A549 (cell line): Measurements from ENCODE around the gene POP7. TPM values are rescaled to one million over a fixed set of nuclear protein-coding genes. Genes with fewer than 3 reads are reported as not detected.

Experiments
- ATAC-seq, 2 experiments: fragments of 200-7000 bp in 1 of 2; fragments of >200 bp in 1 of 2; cut with Nextera tagmentation in 1 of 2; cut with Tn5 transposase in 1 of 2; 3 replicates each; pipeline versions ENCODE4 v1.8.0 to v1.9.1; 2018 to 2020; ENCODE audit warnings: mild to moderate bottlenecking in 1 of 2, moderate library complexity in 1 of 2
- CTCF ChIA-PET: fragments of 300-600 bp; sonication (Branson Sonifier 250); formaldehyde crosslinking; extraction: SDS; loops from one replicate; lab custom pipeline; 2021; ENCODE audit warnings: antibody characterized with exemption, inconsistent platforms; lab: Yijun Ruan, JAX
- POLR2A ChIA-PET: fragments of 350-600 bp; formaldehyde crosslinking; extraction: SDS; loops from one replicate; lab custom pipeline; 2021; ENCODE audit warnings: antibody characterized with exemption, inconsistent platforms; lab: Yijun Ruan, JAX
- DNase-seq, 2 experiments: peaks; one replicate each; pipeline versions ENCODE4 v3.0.0 to v3.0.0-alpha.2; 2011 to 2016; ENCODE audit warnings: low read depth in 1 of 2, low spot score in 1 of 2
- FAIRE-seq: peaks from 2 replicates; lab custom pipeline; 2011; peaks lifted over from hg19 to GRCh38; lab: Jason Lieb, UNC
- H3K27ac ChIP-seq, 2 experiments: fragments of >200 bp; sonication (Bioruptor Twin); formaldehyde crosslinking; 3 replicates each; pipeline ENCODE4 v1.5.1; 2016 to 2017
- H3K4me1 ChIP-seq: fragments of >200 bp; sonication (Bioruptor Twin); formaldehyde crosslinking; 3 replicates; pipeline ENCODE4 v1.6.1; 2016
- H3K4me2 ChIP-seq: fragments of >200 bp; sonication (Bioruptor Twin); formaldehyde crosslinking; 3 replicates; pipeline ENCODE4 v1.6.1; 2016
- H3K4me3 ChIP-seq: fragments of >200 bp; sonication (Bioruptor Twin); formaldehyde crosslinking; 3 replicates; pipeline ENCODE4 v1.5.1; 2016
- H3K9me3 ChIP-seq: fragments of >200 bp; sonication (Bioruptor Twin); formaldehyde crosslinking; 3 replicates; pipeline ENCODE4 v1.6.1; 2016
- BHLHE40 ChIP-seq: IDR thresholded peaks from 2 replicates; pipeline ENCODE4 v1.6.1; 2012; ENCODE audit warnings: low read depth, low read length, inconsistent platforms
- CBX2 ChIP-seq: fragments of 200-600 bp; sonication (generic); IDR thresholded peaks from 2 replicates; pipeline ENCODE4 v1.6.1; 2016; ENCODE audit warnings: low read depth, mild to moderate bottlenecking, borderline replicate concordance
- CBX8 ChIP-seq: fragments of 200-600 bp; sonication (generic); IDR thresholded peaks from 2 replicates; pipeline ENCODE4 v1.6.1; 2016
- CHD2 ChIP-seq: fragments of 150-350 bp; IDR thresholded peaks from 2 replicates; pipeline ENCODE4 v1.6.1; 2014; ENCODE audit warnings: low read length; ENCODE audit not compliant: partially characterized antibody
- CHD4 ChIP-seq: fragments of 200-600 bp; sonication (generic); IDR thresholded peaks from 2 replicates; pipeline ENCODE4 v1.6.1; 2016; ENCODE audit warnings: antibody characterized with exemption, mild to moderate bottlenecking, borderline replicate concordance
- FOSB ChIP-seq: fragments of 250-450 bp; sonication (Bioruptor Pico); IDR thresholded peaks from 2 replicates; pipeline ENCODE4 v1.5.0; 2020; ENCODE audit warnings: mild to moderate bottlenecking, moderate library complexity
- HOXA7 ChIP-seq: fragments of 250-450 bp; sonication (Bioruptor Pico); IDR thresholded peaks from 2 replicates; pipeline ENCODE4 v1.5.0; 2020; ENCODE audit warnings: mild to moderate bottlenecking, moderate library complexity
- MYC ChIP-seq: IDR thresholded peaks from 2 replicates; pipeline ENCODE4 v1.6.1; 2012; ENCODE audit warnings: mild to moderate bottlenecking, inconsistent platforms, low read length, improper control_type of control experiment, borderline replicate concordance
- NPAS2 ChIP-seq: fragments of 250-450 bp; sonication (Bioruptor Pico); IDR thresholded peaks from 2 replicates; pipeline ENCODE4 v1.8.0; 2022; ENCODE audit warnings: mild to moderate bottlenecking, moderate library complexity, borderline replicate concordance
- PBX3 ChIP-seq: IDR thresholded peaks from 2 replicates; pipeline ENCODE4 v1.6.1; 2012
- PHF8 ChIP-seq: fragments of 200-600 bp; sonication (generic); IDR thresholded peaks from 2 replicates; pipeline ENCODE4 v1.6.1; 2016; ENCODE audit warnings: low read depth, mild to moderate bottlenecking, antibody characterized with exemption, moderate library complexity, borderline replicate concordance
- POLR2A ChIP-seq: IDR thresholded peaks from 2 replicates; pipeline ENCODE4 v1.6.1; 2012; ENCODE audit warnings: mild to moderate bottlenecking, low read length
- POLR2AphosphoS2 ChIP-seq: conservative IDR thresholded peaks from 2 replicates; pipeline ENCODE4 v1.6.1; 2012; ENCODE audit warnings: low read length, improper control_type of control experiment, inconsistent platforms
- RAD21 ChIP-seq, 2 experiments: fragments of >200 bp in 1 of 2; sonication (Bioruptor Twin) in 1 of 2; formaldehyde crosslinking in 1 of 2; IDR thresholded peaks in 1 of 2; conservative IDR thresholded peaks in 1 of 2; 2 replicates in 1 of 2; 3 replicates in 1 of 2; pipeline ENCODE4 v1.6.1; 2012 to 2018; ENCODE audit warnings: inconsistent platforms in 1 of 2
- RARB ChIP-seq: fragments of 250-450 bp; sonication (Bioruptor Pico); IDR thresholded peaks from 2 replicates; pipeline ENCODE4 v1.8.0; 2021; ENCODE audit warnings: mild to moderate bottlenecking, moderate library complexity
- RCOR1 ChIP-seq: fragments of 150-350 bp; IDR thresholded peaks from 2 replicates; pipeline ENCODE4 v1.6.1; 2014; ENCODE audit warnings: antibody characterized with exemption, low read length, low read depth
- REST ChIP-seq: fragments of 200-600 bp; sonication (generic); IDR thresholded peaks from 2 replicates; pipeline ENCODE4 v1.6.1; 2016; ENCODE audit warnings: antibody characterized with exemption, mild to moderate bottlenecking, moderate library complexity
- RNF2 ChIP-seq: fragments of 200-600 bp; sonication (generic); IDR thresholded peaks from 2 replicates; pipeline ENCODE4 v1.6.1; 2016; ENCODE audit warnings: low read depth, mild to moderate bottlenecking, antibody characterized with exemption, moderate library complexity, borderline replicate concordance
- USF2 ChIP-seq: fragments of 450-650 bp; IDR thresholded peaks from 2 replicates; pipeline ENCODE4 v1.6.1; 2014; ENCODE audit warnings: antibody characterized with exemption
- ZFP36 ChIP-seq: fragments of 450-650 bp; IDR thresholded peaks from 2 replicates; pipeline ENCODE4 v1.6.1; 2014; ENCODE audit warnings: borderline replicate concordance; ENCODE audit not compliant: partially characterized antibody
- ZNF302 ChIP-seq: fragments of 250-450 bp; sonication (Bioruptor Pico); IDR thresholded peaks from 2 replicates; pipeline ENCODE4 v1.9.0; 2021; ENCODE audit warnings: inconsistent platforms, mild to moderate bottlenecking, moderate library complexity
- WGBS: methylation state at CpG from one replicate; pipeline ENCODE4 v1.1.6; 2017; ENCODE audit errors: missing lambda C conversion rate; 5-methylcytosine and 5-hydroxymethylcytosine counted together
- polyA plus RNA-seq, 4 experiments: library from polyadenylated mRNA; depleted of rRNA in 3 of 4; stranded (reverse); fragments of >200 nt; fragmentation: RNase III in 1 of 4; extraction: RNeasy Plus Mini Kit Qiagen cat#74134 plus additional on column Dnase treatment in 1 of 4; gene quantifications; 2 replicates in 3 of 4; 3 replicates in 1 of 4; pipeline ENCODE4 v1.2.3, GENCODE V29; 2011 to 2017
- TF ChIP-seq, protein P1 (sequence below): fragments of 250-450 bp; sonication (Bioruptor Pico); IDR thresholded peaks from 2 replicates; pipeline ENCODE4 v1.5.0; 2020; ENCODE audit warnings: low read depth, mild to moderate bottlenecking, moderate library complexity
- TF ChIP-seq, protein P2 (sequence below): fragments of >200 bp; sonication (Bioruptor Twin); formaldehyde crosslinking; IDR thresholded peaks from 3 replicates; pipeline ENCODE4 v1.6.1; 2016

The POP7 gene
- polyA plus RNA-seq, 2 of the 4 experiments (the other 2 are of a cell fraction) = 29.5 to 77.4 TPM

DNA sequence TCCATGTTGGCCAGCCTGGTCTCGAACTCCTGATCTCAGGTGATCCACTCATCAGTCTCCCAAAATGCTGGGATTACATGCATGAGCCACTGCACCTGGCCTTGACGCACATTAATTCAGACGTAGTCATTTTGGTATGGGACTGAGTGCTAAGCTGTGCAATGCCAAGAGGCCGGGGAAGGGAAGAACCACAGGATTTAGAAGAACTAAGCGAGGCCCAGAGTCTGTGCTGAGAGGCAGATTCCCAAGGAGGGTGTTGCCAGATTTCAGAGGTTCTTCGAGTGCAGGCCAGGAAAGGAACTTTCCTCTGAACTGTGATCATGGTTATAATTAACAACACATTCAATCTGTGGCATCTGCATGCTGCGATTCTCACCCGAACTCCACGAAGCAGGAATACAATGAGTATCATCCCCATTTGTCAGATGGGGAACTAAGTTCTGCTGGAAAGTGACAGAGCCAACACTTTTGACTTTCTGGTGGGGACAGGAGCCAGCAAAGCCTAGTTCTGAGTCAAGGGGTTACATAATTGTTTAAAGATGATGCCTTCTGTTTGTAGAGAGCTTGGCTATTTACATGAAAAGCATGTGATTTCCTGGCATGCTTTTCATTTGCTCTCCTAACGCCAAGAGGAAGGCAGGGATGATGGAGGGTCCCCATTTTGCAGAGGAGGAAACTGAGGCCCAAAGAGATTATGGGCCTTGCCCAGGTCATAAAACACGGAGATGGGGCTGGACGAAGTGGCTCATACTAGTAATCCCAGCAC is 21.3 kb downstream of the POP7 start:
- ATAC-seq = no peak
- POLR2A ChIA-PET = no interaction called here

DNA sequence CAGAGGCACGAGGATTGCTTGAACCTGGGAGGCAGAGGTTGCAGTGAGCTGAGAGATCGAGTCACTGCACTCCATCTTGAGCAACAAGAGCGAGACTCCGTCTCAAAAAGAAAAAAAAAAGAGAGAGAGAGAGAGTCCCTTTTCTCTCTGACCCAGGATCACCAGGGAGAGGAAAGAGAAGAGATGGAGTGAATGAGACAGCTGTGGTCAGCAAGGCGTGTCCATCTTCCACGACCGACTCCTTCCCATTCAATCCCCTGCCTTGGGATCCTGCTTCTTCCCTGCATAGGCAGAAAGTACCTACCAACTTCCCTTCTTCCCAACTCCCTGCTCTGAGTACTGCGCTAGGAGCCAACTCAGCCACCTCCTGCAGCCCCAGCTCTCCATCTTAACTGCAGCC is 22.3 kb downstream of the POP7 start:
- CTCF ChIA-PET = interaction anchor here (1.1 to 19.8 kb wide), 8 partner anchors 9 to 167 kb away, joined by 3 to 280 read pairs (median 4); partner anchors contain the start of genes ACHE, POP7 and SLC12A9
- POLR2A ChIA-PET = no interaction called here
- Histone ChIP-seq H3K9me3 (no peaks in the 10 kb centered on the region), H3K4me3 (no peak overlapping the region), H3K4me2 (no peak overlapping the region), H3K4me1 (peaks cover 23% of the 10 kb centered on the region), H3K27ac (no peak overlapping the region)
- ATAC-seq = no peak
- TF ChIP-seq CBX8 (no peak), USF2 (no peak), MYC (no peak), CBX2 (no peak), CHD4 (no peak), ZFP36 (no peak), POLR2AphosphoS2 (no peak), RARB (no peak), POLR2A (no peak), HOXA7 (CRISPR knock-in tag) (no peak), BHLHE40 (no peak), PBX3 (no peak), CHD2 (no peak)
- TF ChIP-seq, protein P1, sequence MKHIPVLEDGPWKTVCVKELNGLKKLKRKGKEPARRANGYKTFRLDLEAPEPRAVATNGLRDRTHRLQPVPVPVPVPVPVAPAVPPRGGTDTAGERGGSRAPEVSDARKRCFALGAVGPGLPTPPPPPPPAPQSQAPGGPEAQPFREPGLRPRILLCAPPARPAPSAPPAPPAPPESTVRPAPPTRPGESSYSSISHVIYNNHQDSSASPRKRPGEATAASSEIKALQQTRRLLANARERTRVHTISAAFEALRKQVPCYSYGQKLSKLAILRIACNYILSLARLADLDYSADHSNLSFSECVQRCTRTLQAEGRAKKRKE (CRISPR knock-in tag) = no peak
- no peak for DNase-seq
- 67% methylated on average over 8 of the region's 8 CpGs for WGBS
- no peak for FAIRE-seq

More for the DNA sequence above, 21.3 kb downstream of the POP7 start:
- no peak for DNase-seq
- H3K4me1 ChIP-seq = peaks cover 23% of the 10 kb centered on the region
- H3K4me2 ChIP-seq = peak overlapping the region; percentile 22; the same call in 1 of the 3 replicates
- CTCF ChIA-PET = interaction anchor here (0.6 to 19.8 kb wide), 8 partner anchors 12 to 258 kb away, joined by 4 to 280 read pairs (median 16); partner anchors contain the start of genes POP7 and SLC12A9
- H3K9me3 ChIP-seq = no peaks in the 10 kb centered on the region
- TF ChIP-seq FOSB (CRISPR knock-in tag) = no peak
- no peak for TF ChIP-seq ZNF302
- TF ChIP-seq, protein P2, sequence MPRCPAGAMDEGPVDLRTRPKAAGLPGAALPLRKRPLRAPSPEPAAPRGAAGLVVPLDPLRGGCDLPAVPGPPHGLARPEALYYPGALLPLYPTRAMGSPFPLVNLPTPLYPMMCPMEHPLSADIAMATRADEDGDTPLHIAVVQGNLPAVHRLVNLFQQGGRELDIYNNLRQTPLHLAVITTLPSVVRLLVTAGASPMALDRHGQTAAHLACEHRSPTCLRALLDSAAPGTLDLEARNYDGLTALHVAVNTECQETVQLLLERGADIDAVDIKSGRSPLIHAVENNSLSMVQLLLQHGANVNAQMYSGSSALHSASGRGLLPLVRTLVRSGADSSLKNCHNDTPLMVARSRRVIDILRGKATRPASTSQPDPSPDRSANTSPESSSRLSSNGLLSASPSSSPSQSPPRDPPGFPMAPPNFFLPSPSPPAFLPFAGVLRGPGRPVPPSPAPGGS = no peak
- TF ChIP-seq CHD2 = no peak
- no peak for TF ChIP-seq PHF8
- TF ChIP-seq CBX8 = no peak
- TF ChIP-seq REST = no peak
- TF ChIP-seq RAD21 (conservative IDR thresholded peaks at IDR 0.05 in 1 of 2, IDR thresholded peaks at IDR 0.05 in 1 of 2) = no peak
- TF ChIP-seq RNF2 = no peak
- no peak for TF ChIP-seq RCOR1
- TF ChIP-seq NPAS2 (CRISPR knock-in tag) = no peak
- H3K4me3 ChIP-seq = no peak overlapping the region
- H3K27ac ChIP-seq = no peak overlapping the region
- 54% methylated on average over 12 of the region's 12 CpGs for WGBS
- no peak for FAIRE-seq
